Cardiac septum (tissue), 1 donor: ENCODE data around the gene ARAP3. TPM values are rescaled to one million over a fixed set of nuclear protein-coding genes. Genes with fewer than 3 reads are reported as not detected.
"Not testable (repeated sequence)": the region's sequence is repeated elsewhere in the genome, so short reads cannot be mapped to it uniquely, and the experiment has no call there.

Experiments used
- DNase-seq: peaks from one replicate; pipeline ENCODE4 v3.0.0-alpha.2; 2020; ENCODE audit warnings: low spot score
- intact Hi-C: fragments of 100-400 bp; cut with DNase I; formaldehyde crosslinking; loops from one replicate; pipeline ENCODE4 v1.14.0; 2022
- total RNA-seq: library from RNA; stranded (reverse); fragmentation: NEBNext Ultra II Directional; extraction: Animal tissue kit (Norgen Biotek cat#: 25700); gene quantifications from one replicate; pipeline ENCODE4 v1.2.1, GENCODE V29; 2021
- donor health status: DM: no; HTN: no; CAD: no.

Gene ARAP3
- total RNA-seq, 1 donor from 2014 or later, result 22.9 TPM

- intact Hi-C loops, result no loop called here
- no peak for DNase-seq
These were observed 53.7 kb downstream of the ARAP3 start for GRCh38 chr5:141628175-141628788.

DNA sequence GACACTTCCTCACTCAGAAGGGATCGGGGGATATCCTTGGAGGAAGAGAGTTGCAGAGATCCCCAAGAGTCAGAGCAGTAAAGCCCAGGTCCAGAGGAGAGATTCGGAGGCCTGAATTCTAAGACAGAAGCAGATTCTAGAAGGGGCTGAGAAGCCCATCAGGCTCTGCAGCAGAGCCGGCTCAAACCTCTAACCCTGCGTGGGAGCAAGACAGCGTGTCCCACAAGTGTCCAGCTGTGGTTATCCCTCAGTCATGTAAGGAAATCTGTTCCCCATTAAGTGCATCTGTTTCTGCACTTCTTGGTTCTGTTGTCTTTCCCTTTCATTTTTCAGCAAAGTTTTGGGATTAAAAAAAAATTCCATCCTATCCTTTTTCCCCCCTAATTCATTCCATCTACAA, 58.4 kb downstream of the ARAP3 start:
- intact Hi-C loops, result no loop called here
- no peak for DNase-seq

DNA sequence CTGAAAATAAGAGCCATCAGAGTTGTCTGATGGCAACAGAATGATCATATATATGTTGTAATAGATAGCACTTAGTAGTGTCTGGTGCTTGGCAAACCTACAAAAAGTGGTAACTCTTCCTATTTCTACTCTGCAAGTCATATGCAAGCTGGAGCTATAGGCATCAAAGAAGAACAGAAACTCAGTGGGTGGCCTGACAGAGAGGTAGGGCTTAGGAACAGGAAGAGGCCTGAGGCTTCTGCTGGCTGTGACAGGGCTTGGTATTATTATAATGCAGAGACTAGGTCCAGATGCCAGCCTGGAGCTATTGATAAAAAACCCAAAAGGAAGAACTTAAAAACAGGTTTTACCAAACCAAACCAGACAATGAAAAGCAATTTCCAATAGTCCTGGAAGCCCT, 58.8 kb downstream of the ARAP3 start:
- DNase-seq, result no peak
- intact Hi-C loops, result no loop called here

GRCh38 chr5:141618804-141619554, 63.1 kb downstream of the ARAP3 start, which contains the start of gene DIAPH1:
DIAPH1 (minus strand) TSS chr5:141619000; CDS start chr5:141618914, 86 bp downstream.
- DNase-seq, result peak; percentile 99
- intact Hi-C loops, result loop anchor here (1.0 to 2.0 kb wide), 2 partner anchors 14 to 27 kb away; no protein-coding TSS in a partner anchor

DNA sequence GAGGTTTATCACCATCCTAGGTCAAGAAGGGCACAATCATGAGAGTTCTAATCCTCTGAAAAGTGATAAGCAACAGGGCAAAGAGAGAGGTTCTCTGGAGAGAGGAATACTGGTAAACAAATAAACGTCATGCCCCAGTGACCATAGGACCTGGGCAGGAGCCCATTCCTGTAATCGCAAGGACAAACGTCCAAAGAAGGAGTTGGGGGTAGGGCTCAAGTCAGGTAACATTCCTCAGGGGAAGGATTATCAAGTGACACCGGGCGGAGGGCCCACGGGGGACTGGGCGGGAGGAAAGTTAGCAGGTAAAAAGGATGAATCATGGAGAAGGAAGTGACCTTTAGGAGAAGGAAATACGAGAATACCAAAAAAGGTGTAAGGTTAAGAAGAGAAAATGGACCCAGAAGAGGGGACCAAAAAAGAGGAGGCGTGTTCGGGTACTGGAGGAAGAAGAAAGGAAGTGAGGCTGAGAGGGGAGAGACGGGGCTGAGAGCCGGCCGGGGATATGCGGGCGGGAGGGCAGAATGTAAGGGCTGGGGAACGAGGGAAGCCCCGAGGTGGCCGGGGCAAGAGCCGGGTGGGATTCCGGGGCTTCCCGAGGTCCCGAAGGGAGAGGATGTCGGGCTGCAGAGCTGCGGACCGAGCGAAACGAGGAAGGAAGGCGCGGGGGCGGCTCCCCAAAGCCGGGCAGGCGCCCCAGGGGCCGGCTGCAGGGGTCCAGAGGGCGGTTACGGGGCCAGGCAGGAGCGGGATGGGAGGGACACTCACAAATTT, 63.8 kb downstream of the ARAP3 start:
- intact Hi-C loops, result loop anchor here (2.0 kb wide), 1 partner anchor 13 kb away; no protein-coding TSS in a partner anchor
- peak; percentile 81 for DNase-seq

DNA sequence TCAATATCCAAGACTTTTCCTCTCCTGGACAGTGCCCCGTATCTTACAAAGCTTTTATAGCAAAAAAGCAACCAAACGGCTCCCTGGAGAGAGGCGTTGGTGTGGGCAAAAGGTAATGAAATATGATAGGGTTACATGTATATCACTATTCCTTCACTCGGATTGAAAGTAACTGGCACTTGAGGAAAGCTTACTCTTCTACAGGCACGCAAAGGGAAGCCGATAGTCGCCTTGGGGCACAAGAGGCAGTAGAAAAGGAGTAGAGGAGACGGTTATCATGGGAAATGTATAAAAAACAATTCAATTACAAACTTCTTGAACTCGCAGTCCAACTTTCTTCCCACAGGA, 64.4 kb downstream of the ARAP3 start:
- DNase-seq, result no peak
- intact Hi-C loops, result loop anchor here (2.0 kb wide), 1 partner anchor 13 kb away; no protein-coding TSS in a partner anchor

- intact Hi-C loops, result no loop called here
- no peak for DNase-seq
These were observed 64.9 kb downstream of the ARAP3 start for GRCh38 chr5:141617128-141617527.

DNA sequence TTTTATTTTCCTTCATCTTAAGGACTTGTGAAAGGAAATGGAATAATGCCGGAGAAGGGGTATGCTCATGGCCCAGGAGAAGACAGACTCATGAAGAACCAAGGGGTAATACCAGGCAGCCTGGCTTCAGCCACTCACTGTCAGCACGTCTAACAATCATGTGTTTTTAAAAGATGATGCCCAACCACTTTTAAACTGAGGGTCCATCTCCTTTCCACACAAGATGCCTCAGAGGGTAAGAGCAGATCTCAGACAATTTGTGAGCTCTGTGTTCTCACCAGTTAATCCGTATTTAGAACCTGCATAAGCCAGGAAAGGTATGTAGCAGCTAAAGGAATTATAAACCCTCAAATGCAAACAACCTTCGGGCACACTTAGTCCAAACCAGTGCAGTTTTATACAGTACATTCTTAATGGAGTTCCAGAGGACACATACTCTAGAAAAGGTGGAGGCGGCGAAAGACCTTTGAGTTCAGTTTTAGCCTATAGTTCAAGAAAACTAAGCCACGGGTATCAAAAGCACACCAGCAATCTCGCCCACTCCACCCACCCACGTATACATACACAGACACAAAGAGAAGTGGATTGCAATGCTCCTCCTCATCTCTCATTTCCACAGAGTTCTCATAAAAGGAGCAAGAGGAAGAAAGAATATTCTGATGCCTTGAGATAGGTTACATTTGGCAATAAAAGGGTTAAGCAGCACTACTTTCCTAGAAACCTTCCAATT, 65.9 kb downstream of the ARAP3 start:
- intact Hi-C loops, result no loop called here

DNA sequence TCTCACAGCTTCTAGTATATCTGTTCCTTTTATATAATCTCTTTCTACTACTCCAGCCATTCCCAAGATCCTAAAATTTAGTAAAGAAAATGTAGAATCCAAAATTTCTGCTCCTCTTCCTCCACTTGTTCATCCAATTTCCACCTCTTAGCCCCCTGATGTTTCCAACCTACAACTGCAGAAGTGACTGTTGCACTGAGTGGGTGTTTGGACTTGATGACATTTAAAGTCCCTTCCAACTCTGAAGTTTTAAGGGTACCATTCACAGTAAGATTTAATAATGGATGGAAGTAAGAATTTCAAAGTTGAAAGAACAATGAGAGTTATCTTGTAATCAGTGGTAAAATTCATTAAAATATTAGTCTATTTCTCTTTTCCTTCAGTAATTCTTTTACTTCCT, 68.7 kb downstream of the ARAP3 start:
- no peak for DNase-seq
- intact Hi-C loops, result no loop called here

More for the DNA sequence above, 65.9 kb downstream of the ARAP3 start:
- no peak for DNase-seq

GRCh38 chr5:141611289-141611688, 70.7 kb downstream of the ARAP3 start:
- no peak for DNase-seq
- intact Hi-C loops, result no loop called here

DNA sequence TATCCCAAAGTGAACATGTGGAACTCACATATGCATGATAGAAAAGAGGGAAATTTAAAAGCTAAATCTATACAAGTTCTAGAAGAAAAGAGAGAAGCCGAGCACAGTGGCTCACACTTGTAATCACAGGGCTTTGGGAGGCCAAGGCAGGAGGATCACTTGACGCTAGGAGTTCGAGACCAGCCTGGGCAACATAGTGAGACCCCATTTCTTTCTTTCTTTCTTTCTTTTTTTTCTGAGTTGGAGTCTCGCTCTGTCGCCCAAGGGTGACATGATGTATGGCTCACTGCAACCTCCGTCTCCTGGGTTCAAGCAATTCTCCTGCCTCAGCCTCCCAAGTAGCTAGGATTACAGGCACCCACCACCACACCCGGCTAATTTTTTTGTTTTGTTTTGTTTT, 72.1 kb downstream of the ARAP3 start:
- intact Hi-C loops, DNase-seq: not testable (repeated sequence)

- DNase-seq, result no peak
These were observed 73.0 kb downstream of the ARAP3 start for GRCh38 chr5:141609044-141609443.

GRCh38 chr5:141608557-141608956, 73.5 kb downstream of the ARAP3 start:
- intact Hi-C loops, result no loop called here
- DNase-seq, result no peak

More at GRCh38 chr5:141609044-141609443, 73.0 kb downstream of the ARAP3 start:
- intact Hi-C loops, result no loop called here

GRCh38 chr5:141608046-141608445, 74.0 kb downstream of the ARAP3 start:
- DNase-seq, result no peak
- intact Hi-C loops, result no loop called here

- peak; percentile 81 for DNase-seq
- intact Hi-C loops, result loop anchor here (2.0 kb wide), 1 partner anchor 13 kb away; the partner anchor contains the start of gene DIAPH1
These were observed 76.3 kb downstream of the ARAP3 start for GRCh38 chr5:141605523-141606277.

DNA sequence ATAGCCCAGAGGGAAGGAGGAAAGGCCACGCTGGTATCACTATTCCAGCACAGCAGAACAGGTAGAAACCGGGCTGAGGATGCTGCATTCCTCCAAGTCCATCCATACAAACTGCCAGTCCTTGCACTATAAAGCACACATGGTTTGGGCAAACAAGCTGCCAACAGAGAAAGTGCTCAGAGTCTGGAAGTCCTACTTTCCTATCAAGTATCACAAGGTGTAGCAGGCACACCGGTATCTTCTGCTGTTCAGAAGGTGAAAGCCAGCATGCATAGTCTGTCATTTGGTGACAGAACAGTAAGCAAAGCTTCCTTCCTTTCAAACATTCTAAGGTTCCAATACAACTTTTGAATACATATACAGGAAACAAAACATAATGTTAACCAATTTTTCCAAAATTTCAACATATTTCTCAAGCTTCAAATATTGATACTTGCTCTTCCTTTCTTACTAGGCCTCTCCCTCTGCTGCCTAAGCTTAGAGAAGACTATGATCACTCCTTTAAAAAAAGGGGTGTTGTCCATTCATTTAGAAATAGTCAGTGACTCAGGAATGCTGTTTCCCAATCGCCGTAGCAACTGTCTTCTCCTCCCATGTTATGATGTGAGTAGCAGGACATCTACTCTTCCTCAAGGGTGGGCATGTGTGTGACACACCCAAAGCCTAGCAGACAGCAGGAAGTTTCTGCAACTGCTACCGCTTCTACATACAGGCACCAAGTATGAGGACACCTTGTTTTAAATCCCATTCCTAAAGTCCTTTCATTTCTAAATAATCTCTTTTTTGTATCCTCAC, 77.9 kb downstream of the ARAP3 start:
- intact Hi-C loops, result loop anchor here (2.0 kb wide), 1 partner anchor 15 kb away; the partner anchor contains the start of gene DIAPH1
- no peak for DNase-seq
